HG02759 (cell line): Measurements from ENCODE around the gene DEFB114.

Source experiments
- ATAC-seq: cut with Tn5 transposase; IDR thresholded peaks from one replicate; pipeline ENCODE4 v1.9.1; 2021; ENCODE audit warnings: mild to moderate bottlenecking, moderate library complexity; ENCODE audit not compliant: unreplicated experiment

DEFB114 gene

GRCh38 chr6:49937017-49937416, 26.9 kb downstream of the DEFB114 start:
- no peak for ATAC-seq

- no peak for ATAC-seq
Measured at GRCh38 chr6:49935387-49935786, 28.6 kb downstream of the DEFB114 start.

GRCh38 chr6:49934770-49935169, 29.2 kb downstream of the DEFB114 start:
- ATAC-seq, result no peak

GRCh38 chr6:49933526-49933925, 30.4 kb downstream of the DEFB114 start:
- ATAC-seq, result no peak

GRCh38 chr6:49929340-49929739, 34.6 kb downstream of the DEFB114 start:
- no peak for ATAC-seq

GRCh38 chr6:49923826-49924225, 40.1 kb downstream of the DEFB114 start:
- no peak for ATAC-seq

GRCh38 chr6:49919935-49920644, 43.9 kb downstream of the DEFB114 start:
- no peak for ATAC-seq

- ATAC-seq, result no peak
Measured at GRCh38 chr6:49919261-49919660, 44.7 kb downstream of the DEFB114 start.

- ATAC-seq, result no peak
Measured at GRCh38 chr6:49918787-49919186, 45.2 kb downstream of the DEFB114 start.

GRCh38 chr6:49915035-49915434, 48.9 kb downstream of the DEFB114 start:
- no peak for ATAC-seq

GRCh38 chr6:49913636-49914375, 50.2 kb downstream of the DEFB114 start:
- ATAC-seq, result no peak

- no peak for ATAC-seq
Measured at GRCh38 chr6:49912196-49912595, 51.8 kb downstream of the DEFB114 start.

GRCh38 chr6:49911252-49911651, 52.7 kb downstream of the DEFB114 start:
- no peak for ATAC-seq
